ENCODE measurements around the gene HILPDA.
"Not testable (repeated sequence)": the region's sequence is repeated elsewhere in the genome, so short reads cannot be mapped to it uniquely, and the experiment has no call there.

- TF ChIP-seq IRF2 (CRISPR knock-in tag; IDR thresholded peaks at IDR 0.05); EP300 (IDR thresholded peaks at IDR 0.05; ENCODE audit: low read length); ZNF583 (CRISPR knock-in tag; IDR thresholded peaks at IDR 0.05); POLR2A (conservative IDR thresholded peaks at IDR 0.05); YBX1 (IDR thresholded peaks at IDR 0.05); FOS (IDR thresholded peaks at IDR 0.05; ENCODE audit: extremely low read depth, insufficient read length): not testable (repeated sequence)
Observed at GRCh38 chr7:128466871-128467270, 11.2 kb downstream of the HILPDA start.

Measured in K562 (cell line).